MM.1S (cell line): ENCODE results near the gene FOXN3.

Experiments used
- CTCF ChIP-seq: fragments of 300-600 bp; sonication (generic); IDR thresholded peaks from 2 replicates; pipeline ENCODE4 v1.5.1; 2016; ENCODE audit warnings: antibody characterized with exemption, low read length, mixed read lengths
- EZH2phosphoT487 ChIP-seq: fragments of 300-600 bp; sonication (generic); IDR thresholded peaks from 2 replicates; pipeline ENCODE4 v1.6.1; 2018; ENCODE audit warnings: antibody characterized with exemption, low read length

DNA sequence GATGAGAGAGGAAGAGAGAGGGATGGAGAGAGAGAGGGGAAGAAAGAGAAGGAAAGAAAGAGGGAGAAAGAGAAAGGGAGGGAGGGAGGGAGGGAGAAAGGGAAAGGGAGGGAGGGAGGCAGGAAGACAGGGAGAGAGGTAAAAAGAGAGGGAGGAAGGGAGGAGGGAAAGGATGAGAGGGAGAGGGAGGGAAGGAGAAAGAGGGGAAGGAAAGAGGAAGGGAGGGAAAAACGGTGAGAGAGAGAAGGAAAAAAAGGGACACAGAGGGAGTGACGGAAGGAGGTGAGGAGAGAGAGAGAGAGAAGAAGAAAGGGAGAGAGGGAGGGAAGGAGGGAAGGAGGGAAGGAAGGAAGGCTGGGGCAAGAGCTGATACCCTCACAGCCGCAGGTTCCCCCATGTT, 56.8 kb downstream of the FOXN3 start:
- no peak for TF ChIP-seq EZH2phosphoT487
- no peak for TF ChIP-seq CTCF
